Activated naive CD4-positive, alpha-beta T cell treated with anti-CD3 and anti-CD28 coated beads, Interleukin-2, amount 50 U/mL, for 16 hours (primary cell): ENCODE results near the gene LARGE2.
A peak's percentile ranks its signal among the peaks of the same experiment; 100 is the strongest.
"Not testable (repeated sequence)": the region's sequence is repeated elsewhere in the genome, so short reads cannot be mapped to it uniquely, and the experiment has no call there.

Experiments
- DNase-seq: peaks from one replicate; pipeline ENCODE4 v3.0.0-alpha.2; 2020

The LARGE2 gene

GRCh38 chr11:45896422-45896984 is 26.0 kb upstream of the LARGE2 start:
- DNase-seq, result no peak

- DNase-seq, result no peak
These were observed 24.9 kb upstream of the LARGE2 start for GRCh38 chr11:45897556-45897955.

- DNase-seq, result no peak
These were observed 23.4 kb upstream of the LARGE2 start for GRCh38 chr11:45899086-45899447.

- peak; percentile 67 for DNase-seq
These were observed 22.8 kb upstream of the LARGE2 start for GRCh38 chr11:45899448-45900174.

GRCh38 chr11:45900175-45900800 is 22.2 kb upstream of the LARGE2 start:
- not testable (repeated sequence) for DNase-seq

- DNase-seq, result no peak
These were observed 21.4 kb upstream of the LARGE2 start for GRCh38 chr11:45900916-45901617.

- no peak for DNase-seq
These were observed 20.8 kb upstream of the LARGE2 start for GRCh38 chr11:45901626-45902025.

- DNase-seq, result no peak
These were observed 19.7 kb upstream of the LARGE2 start for GRCh38 chr11:45902452-45903380.

GRCh38 chr11:45904309-45904915 is 18.0 kb upstream of the LARGE2 start:
- no peak for DNase-seq

- no peak for DNase-seq
These were observed 17.4 kb upstream of the LARGE2 start for GRCh38 chr11:45905095-45905494.

- DNase-seq, result not testable (repeated sequence)
These were observed 16.9 kb upstream of the LARGE2 start for GRCh38 chr11:45905576-45905975.

- no peak for DNase-seq
These were observed 16.3 kb upstream of the LARGE2 start for GRCh38 chr11:45906096-45906682.

- DNase-seq, result no peak
These were observed 15.4 kb upstream of the LARGE2 start, which contains the start of gene FREY1 for GRCh38 chr11:45906965-45907611. TSS of gene FREY1 (minus strand) at chr11:45907271. CDS start at chr11:45907245, 26 bp downstream.

GRCh38 chr11:45907911-45908370 is 14.5 kb upstream of the LARGE2 start:
- DNase-seq, result no peak

- DNase-seq, result no peak
These were observed 12.6 kb upstream of the LARGE2 start for GRCh38 chr11:45909594-45910475.

GRCh38 chr11:45910623-45911022 is 11.8 kb upstream of the LARGE2 start:
- DNase-seq, result no peak

GRCh38 chr11:45913514-45913913 is 8.9 kb upstream of the LARGE2 start:
- DNase-seq, result no peak

- DNase-seq, result no peak
These were observed 8.4 kb upstream of the LARGE2 start for GRCh38 chr11:45913942-45914635.

GRCh38 chr11:45915446-45915845 is 7.0 kb upstream of the LARGE2 start:
- no peak for DNase-seq
